Ascending aorta (tissue), 2 donors: ENCODE measurements around the gene EHD4. TPM values are rescaled to one million over a fixed set of nuclear protein-coding genes. Genes with fewer than 3 reads are reported as not detected.

Experiments
- DNase-seq, 2 donors: peaks; one replicate each; pipeline ENCODE4 v3.0.0-alpha.2; 2019; ENCODE audit warnings: low spot score in 2 of 2
- H3K27ac ChIP-seq, 2 donors: fragments of 200-600 bp; sonication (generic); one replicate each; pipeline ENCODE4 v1.5.1; 2016 to 2017; ENCODE audit warnings: mild to moderate bottlenecking in 1 of 2
- H3K27me3 ChIP-seq: fragments of 200-600 bp; sonication (generic); one replicate; pipeline ENCODE4 v1.5.1; 2017
- H3K36me3 ChIP-seq, 2 donors: fragments of 200-600 bp; sonication (generic); one replicate each; pipeline ENCODE4 v1.5.1; 2016
- H3K4me1 ChIP-seq, 2 donors: fragments of 200-600 bp; sonication (generic); one replicate each; pipeline ENCODE4 v1.5.1; 2016 to 2017; ENCODE audit warnings: mild to moderate bottlenecking in 1 of 2
- H3K4me3 ChIP-seq, 2 donors: fragments of 200-600 bp; sonication (generic); one replicate each; pipeline ENCODE4 v1.5.1; 2016 to 2017; ENCODE audit warnings: mild to moderate bottlenecking in 1 of 2
- H3K9me3 ChIP-seq, 2 donors: fragments of 200-600 bp; sonication (generic); one replicate each; pipeline ENCODE4 v1.5.1; 2016
- intact Hi-C: fragments of 100-400 bp; cut with DNase I; formaldehyde crosslinking; loops from one replicate; pipeline ENCODE4 v1.15.1; 2023
- total RNA-seq: library from RNA; depleted of rRNA; stranded (reverse); fragments of >200 nt; gene quantifications from one replicate; pipeline ENCODE4 v1.1.0, GENCODE V29; 2016
- TF ChIP-seq, protein P1 (sequence below), 3 experiments: fragments of 200-600 bp in 2 of 3; fragments of 450-650 bp in 1 of 3; sonication (generic) in 2 of 3; IDR thresholded peaks; one replicate each; pipeline ENCODE4 v1.5.1; 2016 to 2019; ENCODE audit warnings: antibody characterized with exemption in 3 of 3, mild to moderate bottlenecking in 1 of 3, moderate library complexity in 1 of 3

The EHD4 gene
- 70.4 TPM for total RNA-seq

DNA sequence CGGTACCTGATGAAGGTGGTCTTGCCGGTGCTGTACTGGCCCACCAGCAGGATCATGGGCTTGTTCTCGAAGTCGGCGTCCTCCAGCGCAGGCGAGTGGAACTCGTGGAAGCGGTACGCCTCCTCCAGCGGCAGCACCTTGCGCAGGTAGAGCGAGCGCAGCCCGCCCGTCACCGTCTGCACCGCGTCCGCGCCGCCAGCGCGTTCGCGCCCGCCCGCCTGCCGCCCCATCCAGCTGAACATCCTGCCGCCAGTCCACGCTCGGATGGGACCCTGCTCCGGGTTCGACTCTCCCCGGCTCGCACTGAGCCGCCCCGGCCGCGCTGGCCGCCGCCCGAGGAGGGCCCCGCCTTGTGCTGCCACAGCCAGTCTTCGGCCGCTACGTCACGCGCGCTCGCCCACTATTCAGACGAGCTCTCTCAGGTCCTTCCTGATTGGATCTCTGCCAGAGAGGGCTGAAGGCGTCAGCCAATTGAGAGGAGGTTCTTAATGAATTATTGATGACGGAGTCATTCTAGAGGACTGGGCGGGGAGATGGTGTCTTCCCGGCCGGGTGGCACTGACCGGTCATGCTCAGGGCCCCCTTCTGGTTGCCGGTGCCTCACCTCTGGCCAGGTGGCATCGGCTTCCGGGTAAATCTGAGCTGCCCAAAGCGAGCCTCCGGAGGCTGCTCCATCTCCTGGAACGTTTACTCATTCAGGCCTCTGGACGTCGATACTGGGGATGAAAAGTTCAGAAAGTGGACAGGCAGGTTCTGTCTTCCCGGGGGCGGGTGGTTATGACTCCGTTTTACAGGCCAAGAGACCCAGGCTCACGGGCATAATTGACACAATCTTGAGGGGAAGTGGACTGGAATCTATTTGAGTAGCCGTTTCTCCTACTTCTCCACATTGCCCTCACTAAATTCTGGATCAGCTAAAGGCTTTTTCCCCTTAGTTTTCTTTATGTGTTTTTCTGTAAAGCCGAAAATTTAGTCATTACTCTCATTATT, at the start of gene EHD4:
Gene EHD4, minus strand, starts transcription at position 305 of the 990 bp plus-strand sequence. Its CDS starts 63 bp downstream, at position 242.
- Histone ChIP-seq H3K27ac (peak within 1 kb of the TSS; percentile 98), H3K36me3 (no peaks in the 10 kb centered on the region)
- intact Hi-C loops, result loop anchor here (1.0 to 5.0 kb wide), 5 partner anchors 39 to 200 kb away; partner anchors contain the start of genes JMJD7, MAPKBP1 and SPTBN5

DNA sequence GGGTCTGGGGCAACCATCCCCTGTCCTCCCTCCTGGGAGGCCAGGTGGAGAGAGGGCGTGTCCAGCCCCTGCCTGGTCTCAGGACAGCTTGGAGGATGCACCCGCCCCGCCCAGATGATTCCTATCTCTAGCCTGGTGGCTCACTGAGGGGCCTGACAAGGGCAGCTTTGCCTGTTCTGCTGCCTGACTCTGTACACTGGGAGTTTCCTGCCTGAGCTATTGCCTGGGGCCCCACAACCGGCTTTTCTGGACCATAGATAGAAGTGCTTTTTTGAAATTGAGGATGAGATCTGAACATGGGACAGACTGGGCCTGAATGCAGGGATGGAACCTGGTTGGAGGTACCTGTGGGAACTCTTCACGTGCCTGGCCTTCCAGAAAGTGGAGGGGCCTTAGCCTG, 49.2 kb upstream of the EHD4 start:
- no peaks in the 10 kb centered on the region for H3K27me3 ChIP-seq
- intact Hi-C loops, result no loop called here
- H3K4me1 ChIP-seq, result no peaks in the 10 kb centered on the region
- TF ChIP-seq, protein P1, sequence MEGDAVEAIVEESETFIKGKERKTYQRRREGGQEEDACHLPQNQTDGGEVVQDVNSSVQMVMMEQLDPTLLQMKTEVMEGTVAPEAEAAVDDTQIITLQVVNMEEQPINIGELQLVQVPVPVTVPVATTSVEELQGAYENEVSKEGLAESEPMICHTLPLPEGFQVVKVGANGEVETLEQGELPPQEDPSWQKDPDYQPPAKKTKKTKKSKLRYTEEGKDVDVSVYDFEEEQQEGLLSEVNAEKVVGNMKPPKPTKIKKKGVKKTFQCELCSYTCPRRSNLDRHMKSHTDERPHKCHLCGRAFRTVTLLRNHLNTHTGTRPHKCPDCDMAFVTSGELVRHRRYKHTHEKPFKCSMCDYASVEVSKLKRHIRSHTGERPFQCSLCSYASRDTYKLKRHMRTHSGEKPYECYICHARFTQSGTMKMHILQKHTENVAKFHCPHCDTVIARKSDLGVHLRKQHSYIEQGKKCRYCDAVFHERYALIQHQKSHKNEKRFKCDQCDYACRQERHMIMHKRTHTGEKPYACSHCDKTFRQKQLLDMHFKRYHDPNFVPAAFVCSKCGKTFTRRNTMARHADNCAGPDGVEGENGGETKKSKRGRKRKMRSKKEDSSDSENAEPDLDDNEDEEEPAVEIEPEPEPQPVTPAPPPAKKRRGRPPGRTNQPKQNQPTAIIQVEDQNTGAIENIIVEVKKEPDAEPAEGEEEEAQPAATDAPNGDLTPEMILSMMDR (IDR thresholded peaks at IDR 0.05), result no peak
- H3K9me3 ChIP-seq, result no peaks in the 10 kb centered on the region
- no peak overlapping the region for H3K4me3 ChIP-seq
- DNase-seq, result no peak
- no peaks in the 10 kb centered on the region for H3K36me3 ChIP-seq
- no peak overlapping the region for H3K27ac ChIP-seq

More for the DNA sequence above, at the start of gene EHD4:
- Histone ChIP-seq H3K4me3 (peak within 1 kb of the TSS; percentile 96 to 99), H3K9me3 (no peaks in the 10 kb centered on the region), H3K27me3 (no peaks in the 10 kb centered on the region), H3K4me1 (peaks cover 0 to 24% of the 10 kb centered on the region in 2 donors)
- TF ChIP-seq, protein P1 (IDR thresholded peaks at IDR 0.05), result peak; percentile 42 to 56 (median 44)
- DNase-seq, result peak; percentile 98 to 100

GRCh38 chr15:42020713-42021273, 48.4 kb upstream of the EHD4 start, which contains the start of gene PLA2G4E:
PLA2G4E (minus strand) TSS chr15:42021042; CDS start chr15:42021030, 12 bp downstream.
- Histone ChIP-seq H3K27me3 (no peaks in the 10 kb centered on the region), H3K36me3 (no peaks in the 10 kb centered on the region), H3K4me1 (no peaks in the 10 kb centered on the region), H3K9me3 (no peaks in the 10 kb centered on the region), H3K27ac (no peak within 1 kb of the TSS), H3K4me3 (no peak within 1 kb of the TSS)
- DNase-seq, result no peak
- TF ChIP-seq, protein P1 (IDR thresholded peaks at IDR 0.05), result no peak
- intact Hi-C loops, result no loop called here

DNA sequence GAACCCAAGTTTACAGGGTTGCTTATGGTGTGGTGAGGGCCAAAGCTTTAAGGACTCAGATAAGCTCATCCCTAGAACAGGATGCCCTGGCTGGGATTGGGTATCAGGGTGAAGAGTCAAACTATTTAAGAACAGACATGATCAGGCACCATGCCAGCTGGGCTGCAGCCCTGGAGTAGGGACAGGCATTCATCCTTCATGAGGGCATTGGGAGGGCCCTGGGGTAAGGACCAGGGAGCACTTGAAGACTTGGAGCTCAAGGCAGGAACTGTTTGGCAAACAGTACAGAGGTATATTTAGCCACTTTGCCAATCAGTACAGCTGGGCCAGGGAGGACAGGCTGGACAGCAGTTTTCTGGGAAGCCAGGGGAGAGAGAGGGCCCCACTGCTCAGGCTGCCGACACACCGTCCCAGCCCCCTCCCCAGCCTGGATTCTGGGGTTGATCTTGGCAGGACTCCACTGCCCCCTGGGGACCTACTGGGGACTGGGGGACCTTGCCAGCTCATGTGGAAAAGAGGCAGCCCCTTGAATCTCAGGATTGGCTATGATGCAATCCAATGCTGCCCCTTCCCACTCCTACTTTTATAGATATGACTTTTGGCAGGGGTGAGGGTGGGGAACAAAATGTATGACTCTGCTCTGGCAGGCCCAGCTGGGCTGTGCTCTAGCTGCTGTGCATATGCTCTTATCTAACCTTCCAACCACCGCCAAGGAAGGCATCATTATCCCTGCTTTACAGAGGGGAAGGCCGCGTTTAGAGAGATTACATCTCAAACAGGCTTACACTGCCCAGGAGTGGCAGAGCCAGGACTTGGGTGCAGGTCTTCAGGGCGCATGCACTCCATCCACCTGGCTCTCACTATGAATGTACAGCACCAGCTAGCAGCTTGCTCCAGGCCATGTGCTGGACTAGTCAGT, 46.2 kb upstream of the EHD4 start:
- H3K36me3 ChIP-seq, result no peaks in the 10 kb centered on the region
- TF ChIP-seq, protein P1 (IDR thresholded peaks at IDR 0.05), result no peak
- no peak overlapping the region for H3K4me3 ChIP-seq
- no peaks in the 10 kb centered on the region for H3K9me3 ChIP-seq
- intact Hi-C loops, result no loop called here
- no peaks in the 10 kb centered on the region for H3K27me3 ChIP-seq
- no peaks in the 10 kb centered on the region for H3K4me1 ChIP-seq
- no peak for DNase-seq
- no peak overlapping the region for H3K27ac ChIP-seq

GRCh38 chr15:42016971-42017370, 44.6 kb upstream of the EHD4 start:
- no peak for DNase-seq
- Histone ChIP-seq H3K27ac (no peak overlapping the region), H3K4me1 (no peaks in the 10 kb centered on the region), H3K9me3 (no peaks in the 10 kb centered on the region), H3K4me3 (no peak overlapping the region), H3K27me3 (no peaks in the 10 kb centered on the region), H3K36me3 (no peaks in the 10 kb centered on the region)
- intact Hi-C loops, result no loop called here
- TF ChIP-seq, protein P1 (IDR thresholded peaks at IDR 0.05), result no peak
